Right lobe of liver (tissue), 4 donors: ENCODE data around the gene PKIB.

Experiments used
- POLR2A ChIP-seq: fragments of 450-650 bp; IDR thresholded peaks from one replicate; pipeline ENCODE4 v1.6.1; 2017; ENCODE audit warnings: antibody characterized with exemption, mild to moderate bottlenecking
- TF ChIP-seq, protein P1 (sequence below), 4 donors: fragments of 200-600 bp in 3 of 4; fragments of 450-650 bp in 1 of 4; IDR thresholded peaks; one replicate each; pipeline versions ENCODE4 v1.5.1 to v1.8.0; 2016 to 2022; ENCODE audit warnings: antibody characterized with exemption in 4 of 4, mild to moderate bottlenecking in 2 of 4
- donor health status: DM: no; HTN: no; CAD: no.
- donor health status: DM: no; HTN: no; CAD: no.
- donor health status: DM: no; HTN: yes; CAD: no.

GRCh38 chr6:122647765-122648164, 37.6 kb downstream of the PKIB start:
- TF ChIP-seq, protein P1, sequence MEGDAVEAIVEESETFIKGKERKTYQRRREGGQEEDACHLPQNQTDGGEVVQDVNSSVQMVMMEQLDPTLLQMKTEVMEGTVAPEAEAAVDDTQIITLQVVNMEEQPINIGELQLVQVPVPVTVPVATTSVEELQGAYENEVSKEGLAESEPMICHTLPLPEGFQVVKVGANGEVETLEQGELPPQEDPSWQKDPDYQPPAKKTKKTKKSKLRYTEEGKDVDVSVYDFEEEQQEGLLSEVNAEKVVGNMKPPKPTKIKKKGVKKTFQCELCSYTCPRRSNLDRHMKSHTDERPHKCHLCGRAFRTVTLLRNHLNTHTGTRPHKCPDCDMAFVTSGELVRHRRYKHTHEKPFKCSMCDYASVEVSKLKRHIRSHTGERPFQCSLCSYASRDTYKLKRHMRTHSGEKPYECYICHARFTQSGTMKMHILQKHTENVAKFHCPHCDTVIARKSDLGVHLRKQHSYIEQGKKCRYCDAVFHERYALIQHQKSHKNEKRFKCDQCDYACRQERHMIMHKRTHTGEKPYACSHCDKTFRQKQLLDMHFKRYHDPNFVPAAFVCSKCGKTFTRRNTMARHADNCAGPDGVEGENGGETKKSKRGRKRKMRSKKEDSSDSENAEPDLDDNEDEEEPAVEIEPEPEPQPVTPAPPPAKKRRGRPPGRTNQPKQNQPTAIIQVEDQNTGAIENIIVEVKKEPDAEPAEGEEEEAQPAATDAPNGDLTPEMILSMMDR (IDR thresholded peaks at IDR 0.05): no peak
- no peak for TF ChIP-seq POLR2A
